ENCODE data around the gene VAMP1.
A peak's percentile ranks its signal among the peaks of the same experiment; 100 is the strongest.
"Not testable (repeated sequence)": the region's sequence is repeated elsewhere in the genome, so short reads cannot be mapped to it uniquely, and the experiment has no call there.

The VAMP1 gene

DNA sequence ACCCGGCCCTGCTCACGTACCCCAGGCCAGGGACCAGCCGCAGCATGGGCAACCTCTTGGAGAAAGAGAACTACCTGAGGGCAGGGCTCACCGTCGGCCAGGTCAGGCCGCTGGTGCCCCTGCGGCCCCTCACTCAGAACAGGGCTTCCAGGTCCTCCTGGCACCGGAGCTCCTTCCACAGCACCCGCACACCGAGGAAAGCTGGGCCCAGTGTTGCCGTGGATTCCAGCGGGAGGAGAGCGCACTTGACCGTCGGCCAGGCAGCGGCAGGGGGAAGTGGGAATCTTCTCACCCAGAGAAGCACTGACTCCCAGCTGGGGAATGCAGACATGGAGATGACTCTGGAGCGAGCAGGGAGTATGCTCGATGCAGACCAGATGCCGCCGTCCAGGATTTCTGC lies 7.9 kb upstream of the VAMP1 start:
- no peaks in the 10 kb centered on the region for H3K36me3 ChIP-seq (ENCODE audit: insufficient read depth, low read length)
- no peaks in the 10 kb centered on the region for H3K9me3 ChIP-seq (ENCODE audit: control insufficient read depth, insufficient read depth, low read length)
- H3K4me1 ChIP-seq (ENCODE audit: insufficient read depth, low read length), result no peaks in the 10 kb centered on the region
- H3K9ac ChIP-seq (ENCODE audit: low read depth, low read length), result no peak overlapping the region

DNA sequence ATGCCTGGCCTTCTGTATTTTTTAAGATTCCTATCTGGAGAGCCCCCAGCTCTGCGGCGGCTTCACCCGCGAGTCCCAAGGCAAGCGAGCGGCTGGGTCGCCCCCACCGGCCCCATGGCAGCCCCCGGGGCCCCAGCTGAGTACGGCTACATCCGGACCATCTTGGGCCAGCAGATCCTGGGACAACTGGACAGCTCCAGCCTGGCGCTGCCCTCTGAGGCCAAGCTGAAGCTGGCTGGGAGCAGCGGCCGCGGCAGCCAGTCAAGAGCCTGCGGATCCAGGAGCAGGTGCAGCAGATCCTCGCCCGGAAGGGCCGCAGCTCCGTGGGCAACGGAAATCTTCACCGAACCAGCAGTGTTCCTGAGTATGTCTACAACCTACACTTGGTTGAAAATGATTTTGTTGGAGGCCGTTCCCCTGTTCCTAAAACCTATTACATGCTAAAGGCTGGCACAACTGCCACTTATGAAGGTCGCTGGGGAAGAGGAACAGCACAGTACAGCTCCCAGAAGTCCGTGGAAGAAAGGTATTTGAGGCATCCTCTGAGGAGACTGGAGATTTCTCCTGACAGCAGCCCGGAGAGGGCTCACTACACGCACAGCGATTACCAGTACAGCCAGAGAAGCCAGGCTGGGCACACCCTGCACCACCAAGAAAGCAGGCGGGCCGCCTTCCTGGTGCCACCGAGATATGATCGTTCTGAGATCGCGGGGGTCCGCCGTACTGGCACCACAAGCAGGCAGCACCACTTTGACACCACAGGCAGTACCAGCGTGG lies 7.3 kb upstream of the VAMP1 start:
- H3K4me1 ChIP-seq (ENCODE audit: insufficient read depth, low read length); H3K36me3 ChIP-seq (ENCODE audit: insufficient read depth, low read length); H3K9me3 ChIP-seq (ENCODE audit: control insufficient read depth, insufficient read depth, low read length); H3K9ac ChIP-seq (ENCODE audit: low read depth, low read length): not testable (repeated sequence)

DNA sequence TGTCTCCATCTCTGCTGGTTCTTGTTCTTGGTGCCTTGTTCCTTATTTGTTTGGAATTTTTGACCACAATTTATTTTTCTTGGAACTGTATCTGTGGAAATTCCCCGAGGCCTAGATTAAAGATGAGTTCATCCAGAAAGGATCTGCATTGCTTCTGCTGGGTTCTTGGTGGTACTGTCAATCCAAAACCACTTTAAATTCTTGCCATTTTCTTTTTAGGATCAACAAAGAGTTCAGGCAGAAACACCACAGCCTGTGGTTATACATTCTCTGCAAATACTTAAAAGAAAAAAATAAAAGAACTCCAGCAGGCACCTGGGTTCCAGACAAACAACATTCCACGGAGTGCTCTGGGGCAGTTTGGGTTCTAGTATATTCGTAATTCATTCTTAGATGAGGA lies 6.0 kb upstream of the VAMP1 start:
- Histone ChIP-seq H3K9ac (ENCODE audit: low read depth, low read length) (no peak overlapping the region), H3K4me1 (ENCODE audit: insufficient read depth, low read length) (no peaks in the 10 kb centered on the region), H3K9me3 (ENCODE audit: control insufficient read depth, insufficient read depth, low read length) (no peaks in the 10 kb centered on the region), H3K36me3 (ENCODE audit: insufficient read depth, low read length) (no peaks in the 10 kb centered on the region)

DNA sequence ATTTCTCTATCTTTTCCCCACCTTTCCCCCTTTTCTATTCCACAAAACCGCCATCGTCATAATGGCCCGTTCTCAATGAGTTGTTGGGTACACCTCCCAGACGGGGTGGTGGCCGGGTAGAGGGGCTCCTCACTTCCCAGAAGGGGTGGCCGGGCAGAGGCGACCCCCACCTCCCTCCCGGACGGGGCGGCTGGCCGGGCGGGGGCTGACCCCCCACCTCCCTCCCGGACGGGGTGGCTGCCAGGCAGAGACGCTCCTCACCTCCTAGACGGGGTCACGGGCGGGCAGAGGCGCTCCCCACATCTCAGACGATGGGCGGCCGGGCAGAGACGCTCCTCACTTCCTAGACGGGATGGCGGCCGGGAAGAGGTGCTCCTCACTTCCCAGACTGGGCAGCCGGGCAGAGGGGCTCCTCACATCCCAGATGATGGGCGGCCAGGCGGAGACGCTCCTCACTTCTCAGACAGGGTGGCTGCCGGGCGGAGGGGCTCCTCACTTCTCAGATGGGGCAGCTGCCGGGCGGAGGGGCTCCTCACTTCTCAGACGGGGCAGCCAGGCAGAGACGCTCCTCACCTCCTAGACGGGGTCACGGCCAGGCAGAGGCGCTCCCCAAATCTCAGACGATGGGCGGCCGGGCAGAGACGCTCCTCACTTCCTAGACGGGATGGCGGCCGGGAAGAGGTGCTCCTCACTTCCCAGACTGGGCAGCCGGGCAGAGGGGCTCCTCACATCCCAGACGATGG lies 4.9 kb upstream of the VAMP1 start:
- H3K9ac ChIP-seq (ENCODE audit: low read depth, low read length); H3K9me3 ChIP-seq (ENCODE audit: control insufficient read depth, insufficient read depth, low read length); H3K36me3 ChIP-seq (ENCODE audit: insufficient read depth, low read length); H3K4me1 ChIP-seq (ENCODE audit: insufficient read depth, low read length): not testable (repeated sequence)

DNA sequence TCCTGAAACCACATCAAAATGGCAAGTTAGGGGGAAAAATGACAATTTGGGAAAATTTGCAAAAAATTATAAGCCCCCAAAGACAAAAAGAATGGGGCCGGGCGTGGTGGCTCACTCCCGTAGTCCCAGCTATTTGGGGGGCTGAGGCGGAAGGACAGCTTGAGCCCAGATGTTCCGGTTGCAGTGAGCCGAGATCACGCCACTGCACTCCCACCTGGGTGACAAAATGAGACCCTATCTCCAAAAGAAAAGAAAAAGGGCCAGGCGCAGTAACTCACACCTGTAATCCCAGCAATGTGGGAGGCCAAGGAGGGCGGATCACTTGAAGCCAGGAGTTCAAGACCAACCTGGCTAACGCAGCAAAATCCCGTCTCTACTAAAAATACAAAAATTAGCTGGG lies 2.0 kb upstream of the VAMP1 start:
- H3K4me1 ChIP-seq (ENCODE audit: insufficient read depth, low read length), result peaks cover 10% of the 10 kb centered on the region; the same call in 1 of the 2 replicates
- H3K36me3 ChIP-seq (ENCODE audit: insufficient read depth, low read length), result no peaks in the 10 kb centered on the region
- no peak overlapping the region for H3K9ac ChIP-seq (ENCODE audit: low read depth, low read length)
- H3K9me3 ChIP-seq (ENCODE audit: control insufficient read depth, insufficient read depth, low read length), result no peaks in the 10 kb centered on the region

DNA sequence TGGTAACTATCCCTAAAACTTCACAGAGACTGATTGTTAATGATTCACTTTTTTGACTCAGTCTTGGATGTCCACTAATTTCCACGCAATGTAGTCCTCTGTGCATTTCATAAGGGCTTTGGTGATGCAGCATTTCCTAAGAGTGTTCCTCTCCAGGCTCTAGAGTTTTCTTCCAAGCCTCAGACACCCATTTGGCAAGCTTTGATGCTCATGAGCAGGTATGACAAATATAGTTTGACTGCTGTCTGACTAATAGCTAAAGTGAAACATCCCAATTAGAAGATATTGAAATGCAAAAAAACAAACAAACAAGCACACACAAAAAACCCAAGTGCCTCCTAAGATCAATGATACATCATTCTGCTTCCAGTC lies 1.5 kb upstream of the VAMP1 start:
- peaks cover 10% of the 10 kb centered on the region; the same call in 1 of the 2 replicates for H3K4me1 ChIP-seq (ENCODE audit: insufficient read depth, low read length)
- H3K9me3 ChIP-seq (ENCODE audit: control insufficient read depth, insufficient read depth, low read length), result no peaks in the 10 kb centered on the region
- no peak overlapping the region for H3K9ac ChIP-seq (ENCODE audit: low read depth, low read length)
- no peaks in the 10 kb centered on the region for H3K36me3 ChIP-seq (ENCODE audit: insufficient read depth, low read length)

DNA sequence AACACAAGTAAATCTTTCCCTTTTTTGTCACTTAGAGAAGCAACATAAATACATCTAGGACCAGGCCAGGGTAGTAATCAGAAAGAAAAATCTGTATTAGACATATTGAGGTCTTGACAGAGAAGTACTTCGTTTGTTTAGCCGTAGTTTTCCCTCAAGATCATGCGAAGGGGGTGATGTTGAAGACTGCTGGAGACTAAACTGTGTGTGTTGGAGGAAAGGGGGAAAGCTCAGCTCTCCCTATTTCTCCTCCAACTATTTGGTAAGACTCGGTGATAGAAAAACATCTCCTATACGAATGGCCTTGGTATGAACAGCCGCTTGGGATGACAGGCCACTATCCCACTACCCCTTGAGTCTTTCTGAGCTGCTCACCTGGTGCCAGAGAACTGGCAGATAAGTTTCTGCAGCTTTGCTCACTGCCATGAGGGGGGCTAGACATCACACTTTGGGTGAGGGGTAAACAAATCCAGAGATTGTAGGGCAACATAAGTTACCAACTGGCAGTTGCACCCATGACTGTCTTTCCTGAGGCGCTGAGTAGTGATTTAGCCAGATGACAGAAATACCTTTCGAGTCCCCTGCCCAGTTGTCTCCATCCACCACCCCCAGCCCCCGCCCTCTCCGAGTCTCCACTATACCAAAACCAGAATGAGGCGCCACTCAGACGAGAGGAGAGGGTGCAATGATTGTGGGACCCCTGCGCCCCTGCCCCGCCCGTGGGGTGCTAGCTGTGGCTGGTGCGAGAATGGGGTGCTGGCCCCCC lies 685 bp downstream of the VAMP1 start:
- Histone ChIP-seq H3K36me3 (ENCODE audit: insufficient read depth, low read length) (peaks cover 3% of the 10 kb centered on the region; the same call in 1 of the 2 replicates), H3K4me1 (ENCODE audit: insufficient read depth, low read length) (peaks cover 10% of the 10 kb centered on the region; the same call in 1 of the 2 replicates), H3K9me3 (ENCODE audit: control insufficient read depth, insufficient read depth, low read length) (no peaks in the 10 kb centered on the region), H3K9ac (ENCODE audit: low read depth, low read length) (peak overlapping the region; percentile 64)

DNA sequence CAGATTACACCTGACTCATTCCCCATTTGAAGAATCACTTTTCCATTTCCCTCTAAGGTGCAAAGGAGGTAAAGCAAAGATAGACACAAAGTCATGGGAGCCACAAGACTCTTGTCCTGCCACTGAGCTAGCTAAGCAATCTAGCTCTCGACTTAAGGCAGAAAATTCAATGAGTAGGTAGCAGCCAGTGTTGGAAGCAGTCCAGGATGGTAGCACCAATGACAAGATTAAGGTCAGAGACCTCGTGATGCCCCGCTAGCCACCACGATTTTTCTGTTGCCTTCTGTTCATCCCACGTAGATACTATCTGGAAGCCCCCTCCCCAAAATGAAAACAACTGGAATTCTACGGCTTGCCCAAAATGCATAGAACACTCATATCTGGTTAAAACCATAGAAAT lies 1.4 kb downstream of the VAMP1 start:
- Histone ChIP-seq H3K36me3 (ENCODE audit: insufficient read depth, low read length) (peaks cover 8% of the 10 kb centered on the region), H3K4me1 (ENCODE audit: insufficient read depth, low read length) (peaks cover 10% of the 10 kb centered on the region; the same call in 1 of the 2 replicates), H3K9ac (ENCODE audit: low read depth, low read length) (no peak overlapping the region; the same call in 1 of the 2 replicates), H3K9me3 (ENCODE audit: control insufficient read depth, insufficient read depth, low read length) (no peaks in the 10 kb centered on the region)

DNA sequence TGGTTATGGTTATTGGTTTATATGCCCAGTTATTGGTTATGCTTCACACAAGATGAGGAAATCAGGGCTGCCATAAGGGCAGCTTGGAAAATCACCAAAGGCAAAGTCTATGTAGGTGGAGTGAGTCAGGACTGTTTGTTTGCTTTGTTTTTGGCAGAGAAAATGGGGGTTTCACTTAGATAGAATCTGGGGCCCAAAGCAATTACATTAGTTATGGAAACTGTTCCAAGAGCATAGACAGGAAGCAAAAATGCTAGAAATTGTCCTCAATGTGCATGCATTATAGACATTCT lies 2.2 kb downstream of the VAMP1 start:
- H3K9ac ChIP-seq (ENCODE audit: low read depth, low read length), result no peak overlapping the region
- no peaks in the 10 kb centered on the region for H3K9me3 ChIP-seq (ENCODE audit: control insufficient read depth, insufficient read depth, low read length)
- peaks cover 8% of the 10 kb centered on the region for H3K36me3 ChIP-seq (ENCODE audit: insufficient read depth, low read length)
- peaks cover 10% of the 10 kb centered on the region; the same call in 1 of the 2 replicates for H3K4me1 ChIP-seq (ENCODE audit: insufficient read depth, low read length)

DNA sequence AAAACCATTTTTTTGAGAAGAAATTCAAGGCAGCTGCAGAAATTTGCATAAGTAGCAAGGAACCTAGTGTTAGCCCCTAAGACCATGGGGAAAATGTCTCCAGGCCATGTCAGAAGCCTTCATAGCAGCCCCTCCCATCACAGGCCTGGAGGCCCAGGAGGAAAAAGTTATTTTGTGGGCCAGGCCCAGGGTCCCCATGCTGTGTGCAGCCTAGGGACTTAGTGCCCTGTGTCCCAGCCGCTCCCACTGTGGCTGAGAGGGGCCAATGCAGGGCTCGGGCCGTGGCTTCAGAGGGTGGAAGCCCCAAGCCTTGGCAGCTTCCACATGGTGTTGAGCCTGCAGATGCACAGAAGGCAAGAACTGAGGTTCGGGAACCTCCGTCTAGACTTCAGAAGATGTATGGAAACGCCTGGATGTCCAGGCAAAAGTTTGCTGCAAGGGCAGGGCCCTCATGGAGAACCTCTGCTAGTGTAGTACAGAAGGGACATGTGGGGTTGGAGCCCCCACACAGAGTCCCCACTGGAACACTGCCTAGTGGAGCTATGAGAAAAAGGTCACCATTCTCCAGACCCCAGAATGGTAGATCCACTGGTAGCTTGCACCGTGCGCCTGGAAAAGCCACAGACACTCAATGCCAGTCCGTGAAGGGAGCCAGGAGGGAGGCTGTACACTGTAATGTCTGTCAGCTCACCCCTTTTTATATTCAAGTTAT lies 2.8 kb downstream of the VAMP1 start:
- not testable (repeated sequence) for H3K9ac ChIP-seq (ENCODE audit: low read depth, low read length); H3K4me1 ChIP-seq (ENCODE audit: insufficient read depth, low read length); H3K9me3 ChIP-seq (ENCODE audit: control insufficient read depth, insufficient read depth, low read length); H3K36me3 ChIP-seq (ENCODE audit: insufficient read depth, low read length)

DNA sequence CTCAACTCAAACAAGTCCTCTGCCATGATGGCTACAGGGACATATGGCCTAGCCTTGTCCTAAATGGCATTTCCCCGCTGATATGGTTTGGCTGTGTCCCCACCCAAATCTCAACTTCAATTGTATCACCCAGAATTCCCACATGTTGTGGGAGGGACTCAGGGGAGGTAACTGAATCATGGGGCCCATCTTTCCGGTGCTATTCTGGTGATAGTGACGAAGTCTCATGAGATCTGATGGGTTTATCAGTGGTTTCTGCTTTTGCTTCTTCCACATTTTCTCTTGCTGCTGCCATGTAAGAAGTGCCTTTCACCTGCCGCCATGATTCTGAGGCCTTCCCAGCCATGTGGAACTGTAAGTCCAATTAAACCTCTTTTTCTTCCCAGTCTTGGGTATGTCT lies 3.7 kb downstream of the VAMP1 start:
- H3K9me3 ChIP-seq (ENCODE audit: control insufficient read depth, insufficient read depth, low read length); H3K36me3 ChIP-seq (ENCODE audit: insufficient read depth, low read length); H3K9ac ChIP-seq (ENCODE audit: low read depth, low read length); H3K4me1 ChIP-seq (ENCODE audit: insufficient read depth, low read length): not testable (repeated sequence)

DNA sequence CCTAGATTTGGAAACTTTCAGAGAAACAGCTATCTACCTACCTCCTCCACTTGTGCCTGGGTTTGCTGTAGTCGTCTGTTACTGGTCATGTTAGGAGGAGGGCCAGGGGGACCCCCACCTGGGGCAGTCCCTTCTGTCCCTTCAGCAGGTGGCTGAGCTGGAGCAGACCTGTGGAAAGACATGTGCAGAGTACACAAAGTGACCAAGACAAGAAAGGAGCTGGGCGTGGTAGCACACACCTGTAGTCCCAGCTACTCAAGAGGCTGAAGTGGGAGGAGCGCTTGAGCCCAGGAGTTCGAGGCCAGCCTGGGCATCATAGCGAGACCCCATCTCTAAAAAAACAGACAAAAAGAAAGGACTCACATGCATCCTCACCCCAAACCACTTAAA lies 4.3 kb downstream of the VAMP1 start:
- H3K4me1 ChIP-seq (ENCODE audit: insufficient read depth, low read length), result peaks cover 10% of the 10 kb centered on the region; the same call in 1 of the 2 replicates
- H3K9ac ChIP-seq (ENCODE audit: low read depth, low read length), result no peak overlapping the region
- no peaks in the 10 kb centered on the region for H3K9me3 ChIP-seq (ENCODE audit: control insufficient read depth, insufficient read depth, low read length)
- H3K36me3 ChIP-seq (ENCODE audit: insufficient read depth, low read length), result peaks cover 8% of the 10 kb centered on the region

DNA sequence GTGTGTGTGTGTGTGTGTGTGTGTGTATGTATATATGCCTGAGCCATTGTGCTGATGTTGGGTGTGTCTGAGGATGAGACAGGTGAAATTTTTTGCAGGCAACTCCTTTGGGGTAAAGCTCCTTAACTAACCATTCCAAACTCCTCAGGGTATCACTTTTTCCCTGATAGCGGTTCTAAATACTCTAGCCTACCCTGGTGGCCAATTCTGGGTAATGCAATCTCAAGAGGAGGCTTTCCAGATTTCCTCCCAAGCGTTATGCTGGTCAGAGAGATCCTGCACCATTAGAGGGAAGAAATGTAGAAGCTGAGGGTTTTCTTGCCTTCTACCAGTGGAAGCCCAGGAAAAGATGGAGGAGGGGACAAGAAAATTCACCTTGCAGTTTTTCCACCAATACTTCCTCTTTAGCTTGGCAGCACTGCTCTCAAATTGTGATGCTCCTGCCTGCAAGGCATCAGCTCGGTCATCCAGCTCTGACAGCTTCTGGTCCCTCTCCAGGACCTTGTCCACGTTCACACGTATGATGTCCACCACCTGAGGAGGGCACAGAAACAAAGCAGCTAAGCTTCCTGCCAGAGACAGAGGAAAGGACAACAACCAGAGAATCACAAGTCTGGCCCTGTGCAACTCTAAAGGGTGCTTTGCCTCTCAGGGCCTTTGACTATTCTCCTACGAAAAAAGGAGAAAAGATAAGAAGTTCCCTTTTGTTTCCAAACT lies 4.9 kb downstream of the VAMP1 start:
- peaks cover 11% of the 10 kb centered on the region for H3K36me3 ChIP-seq (ENCODE audit: insufficient read depth, low read length)
- H3K9ac ChIP-seq (ENCODE audit: low read depth, low read length), result no peak overlapping the region
- H3K9me3 ChIP-seq (ENCODE audit: control insufficient read depth, insufficient read depth, low read length), result no peaks in the 10 kb centered on the region
- H3K4me1 ChIP-seq (ENCODE audit: insufficient read depth, low read length), result peaks cover 10% of the 10 kb centered on the region; the same call in 1 of the 2 replicates

DNA sequence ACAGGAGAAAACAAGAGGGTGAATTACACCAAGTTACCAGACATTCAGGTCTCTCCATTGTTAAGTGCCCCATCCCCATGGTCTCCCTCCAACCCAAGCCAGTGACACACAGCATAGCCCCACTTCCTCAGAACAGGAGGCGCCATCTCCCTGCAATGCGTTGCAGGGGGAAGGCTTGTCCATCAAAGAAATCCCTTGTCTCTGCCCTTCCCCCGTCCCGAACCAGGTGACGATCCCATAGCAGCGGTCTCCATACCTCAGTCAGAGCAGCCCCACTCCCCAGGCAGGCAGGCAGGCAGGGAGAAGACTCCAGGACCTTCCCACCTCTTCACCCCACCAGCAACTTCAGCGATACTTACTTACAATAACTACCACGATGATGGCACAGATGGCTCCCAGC lies 5.9 kb downstream of the VAMP1 start:
- Histone ChIP-seq H3K4me1 (ENCODE audit: insufficient read depth, low read length) (peaks cover 7% of the 10 kb centered on the region; the same call in 1 of the 2 replicates), H3K36me3 (ENCODE audit: insufficient read depth, low read length) (peaks cover 11% of the 10 kb centered on the region), H3K9me3 (ENCODE audit: control insufficient read depth, insufficient read depth, low read length) (no peaks in the 10 kb centered on the region), H3K9ac (ENCODE audit: low read depth, low read length) (no peak overlapping the region)

Measured in ES-I3 (cell line).